TTC549 (cell line): ENCODE measurements around the gene PRND.
A peak's percentile ranks its signal among the peaks of the same experiment; 100 is the strongest.
"Not testable (repeated sequence)": the region's sequence is repeated elsewhere in the genome, so short reads cannot be mapped to it uniquely, and the experiment has no call there.

ENCODE experiments used
- FAIRE-seq: peaks from 2 replicates; lab custom pipeline; 2012; peaks lifted over from hg19 to GRCh38; lab: Jason Lieb, UNC

Gene PRND

GRCh38 chr20:4708856-4709255, 12.9 kb upstream of the PRND start:
- no peak for FAIRE-seq

DNA sequence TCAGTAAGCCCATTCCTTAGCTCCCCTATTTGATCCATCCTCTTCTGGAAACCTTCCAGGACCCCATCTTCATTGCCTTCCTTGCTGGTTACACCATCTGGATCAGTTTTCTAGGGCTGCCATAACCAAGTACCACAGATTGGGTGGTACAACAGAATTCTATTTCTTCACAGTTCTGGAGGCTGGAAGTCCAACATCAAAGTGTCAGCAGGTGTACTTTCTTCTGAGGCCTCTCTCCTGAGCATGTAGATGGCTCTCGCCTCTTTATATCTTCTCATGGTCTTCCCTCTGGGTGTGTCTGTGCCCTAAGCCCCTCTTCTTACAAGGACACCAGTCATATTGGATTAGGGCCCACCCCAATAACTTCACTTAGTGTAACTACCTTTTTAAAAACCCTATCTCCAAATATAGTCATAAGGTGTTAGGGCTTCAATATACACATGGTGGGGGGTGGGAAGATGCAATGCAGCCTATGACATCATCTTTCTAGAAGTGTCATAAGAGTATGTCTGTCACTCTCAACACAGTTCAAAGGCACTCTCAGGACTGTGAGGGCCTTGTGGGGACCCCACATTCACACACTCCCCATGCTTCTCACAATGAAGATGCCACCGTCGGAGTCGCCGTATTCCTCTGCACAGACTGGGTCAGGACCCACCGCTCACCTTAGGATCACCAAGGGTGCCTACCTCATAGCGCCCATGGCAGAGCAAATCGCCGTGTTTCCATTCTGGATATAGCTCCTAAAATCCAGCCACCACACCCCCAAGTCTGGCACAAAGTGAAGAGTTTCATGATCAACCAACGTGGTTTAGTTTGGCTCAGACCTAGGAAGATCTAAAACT, 12.2 kb upstream of the PRND start:
- no peak for FAIRE-seq

DNA sequence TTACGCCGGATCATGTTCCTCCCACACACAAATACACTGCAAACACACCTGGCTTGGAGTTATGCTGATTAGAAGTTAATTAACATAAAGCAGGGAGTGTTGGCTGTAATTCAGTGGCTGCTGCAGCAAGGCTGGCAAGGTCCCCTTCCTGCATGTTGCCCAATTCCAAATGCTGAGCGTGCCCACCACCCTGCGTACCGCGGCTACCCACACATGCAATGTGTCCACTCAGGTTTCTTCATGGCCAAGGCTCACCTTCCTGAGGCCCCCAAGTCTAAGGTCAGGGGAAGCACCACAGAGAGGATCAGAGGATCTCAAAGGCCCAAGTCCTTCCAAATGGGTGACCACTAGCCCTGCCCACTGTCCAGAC, 11.6 kb upstream of the PRND start:
- no peak for FAIRE-seq

DNA sequence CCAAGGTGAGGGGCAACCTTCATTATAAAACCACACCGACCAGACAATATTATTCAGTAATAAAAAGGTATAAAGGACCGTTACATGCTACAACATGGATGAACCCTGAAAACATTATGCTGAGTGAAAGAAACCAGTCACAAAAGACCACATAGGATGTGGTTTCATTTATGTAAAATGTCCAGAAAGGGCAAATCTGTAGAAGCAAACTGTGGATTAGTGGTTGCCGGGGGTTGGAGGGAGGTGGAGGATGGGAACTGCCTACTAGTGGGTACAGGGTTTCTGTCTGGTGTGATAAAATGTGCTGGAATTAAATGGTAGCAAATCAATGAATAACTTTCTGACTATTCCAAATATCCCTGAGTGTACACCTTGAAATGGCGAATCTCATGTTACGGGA, 10.2 kb upstream of the PRND start:
- no peak for FAIRE-seq

DNA sequence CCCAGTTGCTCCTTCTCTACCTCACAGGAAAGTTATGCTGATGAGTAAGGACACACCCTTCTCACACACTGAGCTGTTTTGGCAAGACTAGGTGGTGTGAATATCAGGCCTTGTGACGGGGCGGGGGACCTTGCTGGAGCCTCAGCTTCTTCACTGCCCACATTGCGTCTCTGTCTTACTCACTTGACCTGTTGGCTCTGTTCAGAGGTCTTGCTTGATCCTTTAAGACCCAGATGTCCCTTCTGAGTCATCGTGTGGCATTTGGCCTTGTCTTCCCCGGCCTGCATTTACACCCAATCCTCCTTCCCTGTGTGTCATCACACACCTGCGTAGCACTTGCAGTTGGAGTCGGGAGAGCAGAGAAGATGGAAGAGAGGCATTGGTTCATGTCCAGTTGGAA, 8.3 kb upstream of the PRND start:
- no peak for FAIRE-seq

GRCh38 chr20:4714818-4715217, 6.9 kb upstream of the PRND start:
- FAIRE-seq, result no peak

GRCh38 chr20:4717816-4718570, 3.7 kb upstream of the PRND start:
- FAIRE-seq, result no peak

- FAIRE-seq, result no peak
These were observed 2.5 kb upstream of the PRND start for GRCh38 chr20:4719190-4719589.

DNA sequence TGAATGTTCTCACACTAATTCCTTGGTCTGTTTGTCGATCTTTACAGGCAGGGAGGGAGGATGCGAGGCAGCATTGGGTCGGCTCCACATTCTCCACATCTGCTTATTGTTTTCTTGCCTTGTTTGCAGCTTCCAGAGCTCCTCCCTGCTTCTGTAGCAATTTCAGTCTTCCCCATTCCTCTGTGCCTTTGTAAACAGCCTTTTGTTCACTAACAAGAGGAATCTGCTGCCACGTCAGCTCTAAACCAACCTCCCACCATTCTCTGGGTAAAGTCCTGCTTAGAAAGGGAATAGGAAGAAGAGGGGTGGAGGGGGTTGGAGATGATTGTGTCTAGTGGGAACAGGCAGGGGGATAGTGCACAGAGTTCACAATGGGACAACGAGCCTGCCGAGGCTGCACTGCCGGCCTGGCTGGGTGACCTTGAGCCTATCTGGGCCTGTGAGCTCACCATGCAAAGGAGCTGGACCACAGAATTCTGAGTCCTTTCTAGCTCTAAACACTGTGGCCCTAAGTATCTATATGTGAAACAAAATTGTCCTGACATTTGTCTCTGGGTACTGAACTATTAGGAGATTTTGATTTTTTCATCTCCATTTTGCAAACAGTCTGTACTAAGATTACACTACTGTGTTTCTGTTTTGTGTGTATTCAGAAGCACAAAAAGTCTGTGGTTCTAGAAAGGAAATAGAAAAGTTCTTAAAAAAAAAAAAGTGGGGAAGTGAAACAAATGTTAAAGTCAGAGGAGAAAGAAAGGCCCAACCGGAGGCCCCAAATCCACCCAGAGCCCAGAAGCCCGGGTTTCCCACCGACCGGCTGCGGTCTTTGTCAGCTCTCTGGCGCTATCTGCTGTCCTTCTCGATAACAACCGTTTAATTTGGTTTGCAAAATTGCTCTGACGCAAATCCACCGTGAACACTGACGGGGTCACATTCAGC, 1.4 kb upstream of the PRND start:
- FAIRE-seq, result peak; percentile 57

DNA sequence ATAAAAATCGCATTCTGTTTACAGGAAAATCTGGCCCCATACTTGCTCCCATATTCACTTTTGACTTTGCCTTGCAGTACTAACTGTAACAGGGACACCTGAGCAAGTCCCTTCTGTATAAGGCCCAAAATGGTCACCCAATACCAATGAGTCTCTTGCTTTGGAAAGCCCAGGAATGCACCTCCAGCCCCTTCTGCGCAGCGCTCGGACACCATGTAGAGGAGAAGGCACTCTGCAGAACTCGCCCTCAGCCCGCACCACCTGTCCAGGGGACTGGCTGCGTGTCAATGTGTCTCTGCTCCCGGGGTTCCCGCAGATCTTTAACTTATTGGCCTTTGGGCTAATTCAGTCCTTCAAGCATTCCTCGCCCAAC, 746 bp upstream of the PRND start:
- FAIRE-seq, result no peak

DNA sequence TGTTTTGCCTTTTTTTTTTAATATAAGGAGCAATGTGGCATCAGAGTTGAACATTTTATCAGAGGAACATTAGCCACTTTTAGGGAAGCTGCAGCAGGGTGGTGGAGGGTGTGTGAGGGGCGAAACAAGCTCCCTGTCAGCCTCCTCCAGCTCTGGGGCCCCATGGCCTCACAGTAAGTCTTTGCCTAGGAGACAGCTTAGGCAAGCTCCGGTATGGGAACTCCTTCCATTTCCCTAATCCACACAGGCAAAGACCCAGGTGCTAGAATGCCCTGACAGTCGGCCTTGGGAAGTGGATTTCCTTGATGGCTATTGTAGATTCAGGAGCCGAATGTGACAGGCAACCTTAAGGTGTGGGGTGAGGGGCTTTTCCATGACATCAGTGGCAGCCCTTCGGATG, 862 bp downstream of the PRND start:
- no peak for FAIRE-seq

- no peak for FAIRE-seq
These were observed 1.3 kb downstream of the PRND start for GRCh38 chr20:4722993-4723392.

DNA sequence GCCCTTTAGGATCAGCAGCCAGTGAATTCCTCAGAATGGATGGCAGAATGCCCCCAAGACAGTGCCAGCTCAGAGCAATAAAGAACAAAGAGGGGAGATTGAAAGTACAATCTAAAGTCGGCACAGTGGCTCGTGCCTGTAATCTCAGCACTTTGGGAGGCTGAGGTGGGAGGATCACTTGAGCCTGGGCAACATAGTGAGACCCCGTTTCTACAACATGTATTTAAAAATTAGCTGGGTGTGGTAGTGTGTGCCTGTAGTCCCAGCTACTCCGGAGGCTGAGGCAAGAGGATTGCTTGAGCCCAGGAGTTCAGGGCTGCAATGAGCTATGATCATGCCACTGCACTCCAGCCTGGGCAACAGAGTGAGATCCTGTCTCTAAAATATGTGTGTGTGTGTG, 1.8 kb downstream of the PRND start:
- not testable (repeated sequence) for FAIRE-seq

- no peak for FAIRE-seq
These were observed 3.0 kb downstream of the PRND start for GRCh38 chr20:4724459-4725262.

DNA sequence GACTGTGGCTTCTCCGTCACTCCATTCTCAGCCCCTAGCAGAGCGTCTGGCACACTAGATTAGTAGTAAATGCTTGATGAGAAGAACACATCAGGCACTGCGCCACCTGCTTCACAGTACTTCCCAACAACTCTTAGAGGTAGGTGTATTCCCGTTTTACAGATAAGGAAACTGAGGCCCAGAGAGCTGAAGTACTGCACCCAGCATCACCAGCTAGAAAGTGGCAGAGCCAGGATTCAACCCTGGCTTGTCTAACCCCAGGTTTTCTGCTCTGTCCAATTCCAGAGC, 3.5 kb downstream of the PRND start:
- FAIRE-seq, result no peak

GRCh38 chr20:4726710-4727397, 5.1 kb downstream of the PRND start:
- no peak for FAIRE-seq

- FAIRE-seq, result no peak
These were observed 6.5 kb downstream of the PRND start for GRCh38 chr20:4728120-4728760.

- no peak for FAIRE-seq
These were observed 7.6 kb downstream of the PRND start for GRCh38 chr20:4729265-4729664.

DNA sequence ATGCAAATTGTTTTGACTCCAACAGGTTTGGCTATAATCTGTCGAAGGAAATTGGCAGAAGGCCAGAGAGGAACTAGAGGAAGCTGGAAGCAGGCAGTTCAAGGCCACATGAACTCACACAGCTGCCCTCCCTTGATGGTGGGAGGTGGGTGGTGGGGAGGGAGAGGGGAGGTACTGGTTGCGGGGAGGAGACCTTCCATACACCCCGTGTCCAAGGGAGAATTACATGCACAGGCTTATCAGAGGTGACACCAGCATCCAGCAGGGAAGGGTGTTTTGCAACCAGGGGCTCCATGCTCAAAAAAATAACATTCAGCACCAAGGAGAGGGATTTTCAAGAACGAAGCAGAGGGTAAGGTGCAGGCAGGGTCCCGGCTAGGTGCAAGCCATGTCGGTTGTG, 9.1 kb downstream of the PRND start:
- FAIRE-seq, result no peak

GRCh38 chr20:4736875-4737274, 15.2 kb downstream of the PRND start:
- FAIRE-seq, result no peak
